ENCODE data around the gene HESX1. TPM values are rescaled to one million over a fixed set of nuclear protein-coding genes. Genes with fewer than 3 reads are reported as not detected.

Gene HESX1
- total and polyA plus RNA-seq, 2 of the 8 experiments (the other 6 are each of a cell fraction or from before 2014, with no cell fraction given), result 7.1 to 12.0 TPM

GRCh38 chr3:57164217-57164656 lies 35.5 kb downstream of the HESX1 start (continued):
- no peak for TF ChIP-seq SP1 (IDR thresholded peaks at IDR 0.05; ENCODE audit: low read depth, low read length)
- peak in 1 of 2 experiments; percentile 20; a peak in 1 of 4 replicates for TF ChIP-seq HDAC2 (IDR thresholded peaks at IDR 0.05; ENCODE audit: borderline replicate concordance in 1 of 2, low read depth in 2 of 2, low read length in 2 of 2)
- TF ChIP-seq SAP30 (IDR thresholded peaks at IDR 0.05; ENCODE audit: insufficient read depth, insufficient replicate concordance, low read length), result no peak

Measured in H1 (cell line).